GM18508 (cell line): ENCODE measurements around the gene NAA11.
"Not testable (repeated sequence)": the region's sequence is repeated elsewhere in the genome, so short reads cannot be mapped to it uniquely, and the experiment has no call there.

Source experiments
- ATAC-seq: cut with Tn5 transposase; IDR thresholded peaks from one replicate; pipeline ENCODE4 v1.9.1; 2021; ENCODE audit warnings: moderate number of reproducible peaks; ENCODE audit not compliant: insufficient read depth, unreplicated experiment

Gene NAA11

DNA sequence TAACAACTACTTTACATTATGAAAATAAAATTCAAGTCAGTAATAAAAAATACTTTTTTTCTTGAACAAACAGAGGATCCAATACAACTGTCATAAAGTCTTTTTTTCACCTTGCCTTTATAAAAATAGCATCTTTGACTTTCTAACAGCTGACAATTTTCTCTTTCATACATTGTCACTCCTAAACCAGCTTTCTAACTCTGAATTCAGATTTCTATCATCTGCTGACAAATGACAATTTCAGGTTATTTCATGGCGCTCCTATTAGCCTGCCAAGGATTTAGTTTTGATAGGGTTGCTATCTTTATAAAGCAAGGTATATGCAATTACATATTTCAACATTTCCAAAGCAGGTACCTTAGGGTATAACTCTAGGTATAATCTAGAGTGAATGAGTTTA lies 14.6 kb downstream of the NAA11 start:
- ATAC-seq = no peak

DNA sequence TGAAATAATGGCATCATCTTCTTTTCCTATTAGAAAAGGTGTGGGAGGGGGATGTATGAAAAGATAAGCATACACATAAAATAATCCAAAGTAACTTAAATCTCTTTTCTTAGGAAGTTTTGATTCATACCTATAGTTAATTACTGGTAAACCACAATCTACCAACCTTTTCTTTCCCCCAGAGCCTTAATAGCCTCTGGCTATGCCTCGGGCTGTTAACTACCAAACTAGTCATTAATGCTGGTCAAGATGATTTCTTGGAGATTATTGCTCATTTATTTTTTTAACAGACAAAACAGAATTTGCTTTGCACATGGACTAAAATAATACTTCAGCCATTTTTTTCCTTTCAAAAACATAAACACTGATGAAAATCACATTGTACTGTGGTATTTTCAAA lies 16.9 kb downstream of the NAA11 start:
- no peak for ATAC-seq

GRCh38 chr4:79308137-79308536 lies 17.7 kb downstream of the NAA11 start:
- no peak for ATAC-seq

GRCh38 chr4:79306795-79307194 lies 19.1 kb downstream of the NAA11 start:
- ATAC-seq = no peak

GRCh38 chr4:79300280-79300679 lies 25.6 kb downstream of the NAA11 start:
- ATAC-seq = no peak

GRCh38 chr4:79298484-79298883 lies 27.4 kb downstream of the NAA11 start:
- no peak for ATAC-seq

DNA sequence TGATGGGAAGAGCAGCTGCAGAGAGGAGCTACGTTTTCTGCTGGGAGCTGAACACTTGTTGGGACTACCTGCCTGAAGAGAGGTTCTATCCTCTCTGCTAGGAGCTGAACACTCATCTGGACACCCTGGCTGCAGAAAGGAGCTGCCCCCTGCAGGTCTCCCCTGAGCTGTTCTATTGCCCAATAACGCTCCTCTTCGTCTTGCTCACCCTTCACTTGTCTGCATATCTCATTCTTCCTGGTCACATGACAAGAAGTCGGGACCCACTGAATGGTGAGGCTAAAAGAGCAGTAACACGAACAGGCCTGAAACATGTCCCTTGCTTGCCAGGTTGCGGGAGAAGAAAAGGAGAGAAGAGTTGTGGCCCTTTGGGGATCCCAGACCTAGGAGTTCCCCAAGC lies 27.8 kb downstream of the NAA11 start:
- ATAC-seq = no peak

DNA sequence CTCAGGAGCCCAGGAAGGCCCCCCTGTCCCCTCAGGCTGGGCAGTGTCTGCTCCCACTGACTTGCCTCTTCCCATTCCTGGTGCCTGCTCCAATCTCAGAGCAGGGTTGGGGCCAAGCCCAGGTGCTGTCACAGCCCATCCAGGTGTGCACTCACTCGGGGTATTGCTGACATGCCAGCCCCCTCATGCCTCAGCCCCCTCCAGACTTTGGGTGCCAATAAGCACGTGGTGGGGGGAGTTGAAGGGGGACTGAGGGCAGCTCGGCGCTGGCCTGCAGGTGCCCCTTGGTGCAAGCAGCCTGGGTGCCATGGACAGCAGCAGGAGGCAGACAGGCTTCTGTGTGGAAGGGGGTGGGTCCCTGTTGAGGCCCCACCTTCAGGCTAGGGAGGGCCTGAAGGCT lies 28.4 kb downstream of the NAA11 start:
- no peak for ATAC-seq

- no peak for ATAC-seq
Observed at GRCh38 chr4:79296768-79297428, 29.0 kb downstream of the NAA11 start.

GRCh38 chr4:79295086-79295485 lies 30.8 kb downstream of the NAA11 start:
- no peak for ATAC-seq

DNA sequence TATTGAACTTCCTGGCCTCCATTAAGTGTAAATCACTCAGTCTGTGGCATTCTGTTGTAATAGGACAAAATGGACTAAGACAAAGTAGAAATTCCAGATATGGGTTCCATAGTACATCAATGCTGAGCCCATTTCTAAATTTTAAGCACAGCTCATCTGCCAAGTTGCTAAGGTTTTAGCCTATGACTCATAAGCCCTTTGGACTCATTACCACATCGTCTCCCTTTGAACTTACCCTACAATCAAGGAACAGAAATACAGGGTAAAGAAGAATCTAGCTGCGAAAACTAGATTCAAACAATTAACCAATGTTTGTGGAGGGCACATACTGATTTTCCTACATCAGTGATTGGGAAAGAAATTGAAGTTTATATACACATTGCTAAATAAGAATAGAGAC lies 31.8 kb downstream of the NAA11 start:
- no peak for ATAC-seq

GRCh38 chr4:79292008-79292407 lies 33.9 kb downstream of the NAA11 start:
- no peak for ATAC-seq

GRCh38 chr4:79290376-79290775 lies 35.5 kb downstream of the NAA11 start:
- no peak for ATAC-seq

DNA sequence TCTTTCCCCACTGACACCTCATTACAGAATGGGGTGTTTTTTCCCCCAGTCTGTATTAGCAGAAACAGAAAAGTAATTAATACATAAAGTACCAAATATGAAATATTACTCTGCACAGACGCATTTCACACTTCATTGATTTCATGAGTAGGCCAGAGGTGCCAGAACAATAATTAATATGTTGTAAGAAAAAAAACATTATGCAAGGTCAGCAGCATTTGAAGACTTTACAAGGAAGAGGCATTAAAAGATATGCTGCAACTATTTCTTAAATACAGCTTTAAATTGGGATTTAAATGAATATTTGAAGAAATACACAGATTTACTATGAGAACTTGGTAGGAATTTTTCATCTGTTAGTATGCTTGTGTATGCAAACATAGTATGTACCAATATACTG lies 37.7 kb downstream of the NAA11 start:
- ATAC-seq = no peak

DNA sequence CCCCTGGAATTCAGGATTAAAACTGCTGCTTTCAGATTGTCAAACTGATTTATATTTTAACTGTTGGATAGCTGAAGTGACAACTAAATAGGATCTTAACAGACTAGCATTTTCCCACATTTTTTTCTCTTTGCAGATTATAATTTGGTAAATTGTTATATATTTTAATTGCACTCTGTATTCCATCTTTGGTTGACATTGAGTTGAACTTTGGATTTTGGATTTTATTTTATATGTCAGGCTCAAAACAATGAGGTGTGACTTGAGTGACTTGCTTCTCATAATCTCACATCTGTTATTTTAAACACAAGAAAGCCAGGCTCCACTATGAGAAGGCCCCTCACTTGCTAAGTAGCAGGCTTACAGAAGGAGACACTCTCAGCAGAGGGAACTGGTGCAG lies 38.1 kb downstream of the NAA11 start:
- no peak for ATAC-seq

DNA sequence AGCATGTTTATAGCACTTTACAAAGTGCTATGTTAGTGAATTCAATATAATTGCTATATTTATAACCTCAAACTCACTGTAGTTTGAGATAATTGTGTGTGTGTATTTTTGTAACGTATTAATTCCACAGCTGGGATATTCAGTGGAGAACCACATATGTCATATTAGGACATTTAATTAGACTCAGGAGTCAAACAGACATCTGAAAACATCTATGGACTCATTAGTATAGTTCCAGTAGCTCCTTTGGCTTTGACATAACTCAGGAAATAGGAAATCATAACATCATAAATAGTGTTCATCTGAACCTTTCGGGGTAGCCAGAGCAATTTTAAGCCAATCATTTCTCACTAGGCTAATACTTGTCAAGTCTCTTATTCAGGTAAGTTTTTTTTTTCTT lies 38.8 kb downstream of the NAA11 start:
- ATAC-seq = no peak

DNA sequence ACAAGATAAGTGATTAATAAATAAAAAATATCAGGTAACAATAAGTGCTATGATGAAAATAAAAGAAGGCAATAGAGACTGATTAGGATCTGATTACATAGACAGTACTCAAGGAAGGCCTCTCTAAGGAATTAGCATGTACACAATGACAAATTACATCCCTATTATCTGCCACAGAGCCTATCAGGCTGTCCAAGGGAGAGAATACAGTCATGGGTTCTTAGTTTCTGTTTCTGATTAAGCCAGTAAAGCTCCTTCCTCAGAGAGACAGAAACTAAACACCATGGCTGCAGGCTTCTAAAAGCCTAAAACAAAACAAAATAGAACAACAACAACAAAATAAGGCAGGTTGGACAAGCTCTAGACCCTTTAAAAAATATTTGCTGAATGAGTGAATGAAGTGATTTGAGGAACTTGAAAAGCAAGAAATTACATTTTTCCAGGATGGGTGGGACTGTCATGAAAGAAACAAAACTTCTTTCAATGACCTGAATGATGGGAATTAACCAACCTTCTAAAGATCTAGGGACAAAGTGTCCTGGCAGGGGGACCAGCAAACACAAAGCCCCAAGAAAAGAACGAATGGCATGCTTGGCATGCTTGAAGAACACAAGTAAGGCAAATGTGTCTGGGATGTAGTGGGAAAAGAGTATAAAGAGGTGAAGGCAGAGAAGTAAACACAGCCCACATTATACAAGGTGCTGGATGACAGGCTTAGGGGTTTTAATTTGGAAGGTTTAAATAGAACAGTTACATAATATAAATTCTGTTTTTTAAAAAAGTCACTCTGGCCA lies 44.1 kb downstream of the NAA11 start:
- ATAC-seq = no peak

DNA sequence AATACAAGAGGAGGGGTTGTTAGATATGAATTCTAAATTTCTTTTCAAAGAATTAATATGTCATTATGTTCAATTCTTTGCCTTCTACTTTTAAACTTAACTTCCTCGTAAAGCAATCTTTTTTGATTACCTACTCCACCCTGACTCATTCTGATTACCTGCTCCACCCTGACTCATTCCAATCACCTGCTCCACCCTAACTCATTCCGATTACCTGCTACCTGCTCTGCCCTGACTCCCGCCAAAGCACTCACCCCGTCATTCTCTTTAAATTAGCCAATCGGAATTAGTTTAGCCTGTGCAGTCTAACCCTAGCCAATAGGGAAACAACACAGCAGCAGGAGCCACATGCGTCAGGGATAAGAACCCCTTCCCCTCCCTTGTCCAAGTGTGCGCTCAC lies 48.4 kb downstream of the NAA11 start:
- not testable (repeated sequence) for ATAC-seq

DNA sequence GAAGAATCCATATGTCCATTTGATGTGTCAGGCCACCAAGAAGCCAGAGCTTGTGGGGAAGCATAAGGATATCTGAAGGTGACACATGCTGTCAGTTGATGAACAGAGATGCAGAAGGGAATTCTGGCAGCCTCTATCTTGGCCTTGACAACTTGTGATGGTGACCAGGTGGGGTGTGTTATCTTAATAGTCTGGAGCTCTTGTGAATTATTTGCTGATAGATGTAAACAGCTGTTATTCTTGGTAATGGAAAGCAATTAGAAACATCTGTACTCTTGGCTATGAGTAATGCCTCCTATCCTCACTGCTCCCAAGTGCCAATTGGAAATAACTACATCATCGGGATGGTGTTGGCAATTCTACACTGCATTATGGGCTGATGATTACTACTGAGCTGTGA lies 51.9 kb downstream of the NAA11 start:
- ATAC-seq = no peak

GRCh38 chr4:79272761-79273160 lies 53.1 kb downstream of the NAA11 start:
- ATAC-seq = no peak

DNA sequence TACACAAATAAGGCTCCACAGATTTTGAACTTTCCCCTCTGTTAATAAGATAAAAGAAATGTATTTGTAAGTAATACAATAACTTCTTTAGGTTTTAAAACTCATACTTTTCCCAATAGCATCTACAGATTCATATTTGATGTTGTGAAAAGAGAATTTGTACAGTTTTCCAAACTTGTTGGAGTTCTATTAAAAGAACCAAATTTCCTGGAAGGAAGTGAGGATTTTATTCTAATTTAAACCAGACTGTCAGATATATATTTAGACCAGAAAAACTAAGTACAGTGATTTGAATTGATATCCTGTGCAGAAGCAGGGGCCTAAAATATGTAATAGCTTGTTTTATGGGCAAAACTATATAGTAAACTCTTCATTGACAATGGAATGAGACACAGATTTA lies 53.7 kb downstream of the NAA11 start:
- ATAC-seq = no peak

DNA sequence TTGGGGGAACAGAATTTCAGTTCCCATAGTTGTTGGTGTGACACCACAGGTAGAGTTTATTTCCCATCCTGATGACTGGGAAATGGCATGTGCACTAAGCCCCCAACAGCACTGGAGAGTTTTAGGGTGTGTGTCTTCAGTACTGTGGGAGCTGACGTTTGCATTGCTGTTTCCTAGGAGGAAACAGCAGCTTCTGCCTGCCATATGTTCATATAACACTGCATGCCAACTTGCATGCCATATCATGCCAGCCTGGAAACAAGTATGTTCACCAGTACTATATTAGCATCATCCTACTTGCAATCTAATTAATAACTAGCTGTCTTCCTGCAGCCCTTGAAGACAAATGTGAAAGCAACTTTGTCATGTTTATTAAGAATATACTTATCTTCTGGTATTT lies 58.2 kb downstream of the NAA11 start:
- no peak for ATAC-seq
